DMS153 treated with DMSO at 0.1 percent for 48 hours (cell line): Measurements from ENCODE around the gene KCNH8.

Experiments
- DNase-seq: peaks from one replicate; lab custom pipeline; 2025; ENCODE audit not compliant: unreplicated experiment; lab: John Stamatoyannopoulos, UW

The KCNH8 gene

GRCh38 chr3:19576343-19576742 is 428.0 kb downstream of the KCNH8 start:
- no peak for DNase-seq
